Osteocyte (in vitro differentiated cells): Measurements from ENCODE around the gene ELF3. TPM values are rescaled to one million over a fixed set of nuclear protein-coding genes. Genes with fewer than 3 reads are reported as not detected.

Source experiments
- DNase-seq: peaks from one replicate; pipeline ENCODE4 v3.0.0; 2021; ENCODE audit warnings: mixed read lengths; ENCODE audit not compliant: unreplicated experiment; ENCODE audit errors: extremely low spot score
- H3K27ac Mint-ChIP-seq: one replicate; pipeline ENCODE4 v1.8.0; 2021; ENCODE audit warnings: mild to moderate bottlenecking, mixed read lengths; ENCODE audit not compliant: unreplicated experiment
- H3K27me3 Mint-ChIP-seq: one replicate; pipeline ENCODE4 v1.8.0; 2021; ENCODE audit warnings: mixed read lengths; ENCODE audit not compliant: unreplicated experiment
- H3K36me3 Mint-ChIP-seq: one replicate; pipeline ENCODE4 v1.8.0; 2021; ENCODE audit warnings: mixed read lengths; ENCODE audit not compliant: unreplicated experiment
- H3K4me1 Mint-ChIP-seq: one replicate; pipeline ENCODE4 v1.8.0; 2021; ENCODE audit warnings: mixed read lengths; ENCODE audit not compliant: unreplicated experiment
- H3K4me3 Mint-ChIP-seq: one replicate; pipeline ENCODE4 v1.8.0; 2021; ENCODE audit warnings: mild to moderate bottlenecking, moderate library complexity, mixed read lengths; ENCODE audit not compliant: unreplicated experiment
- H3K9me3 Mint-ChIP-seq: one replicate; pipeline ENCODE4 v1.8.0; 2021; ENCODE audit warnings: mixed read lengths; ENCODE audit not compliant: unreplicated experiment
- CTCF ChIP-seq: fragments of 200-600 bp; sonication (generic); IDR thresholded peaks from 2 replicates; pipeline ENCODE4 v1.5.0; 2021; ENCODE audit warnings: antibody characterized with exemption, mild to moderate bottlenecking, moderate library complexity
- total RNA-seq: library from RNA; stranded (reverse); gene quantifications from 2 replicates; pipeline ENCODE4 v1.2.1, GENCODE V29; 2021

ELF3 gene
- total RNA-seq, 1 donor from 2014 or later, result 0.56 TPM

- H3K27ac Mint-ChIP-seq, result no peak overlapping the region
- no peak for TF ChIP-seq CTCF
- no peak for DNase-seq
These were observed 39.8 kb upstream of the ELF3 start for GRCh38 chr1:201970334-201971159.

GRCh38 chr1:201982082-201982622 is 28.2 kb upstream of the ELF3 start:
- DNase-seq, result no peak
- Mint-ChIP-seq H3K4me3 (peak overlapping the region; percentile 88), H3K27me3 (no peaks in the 10 kb centered on the region), H3K36me3 (no peaks in the 10 kb centered on the region), H3K27ac (peak overlapping the region; percentile 80), H3K9me3 (no peaks in the 10 kb centered on the region), H3K4me1 (peaks cover 22% of the 10 kb centered on the region)
- no peak for TF ChIP-seq CTCF

More at GRCh38 chr1:201970334-201971159, 39.8 kb upstream of the ELF3 start:
- H3K36me3 Mint-ChIP-seq, result peaks cover 18% of the 10 kb centered on the region
- H3K9me3 Mint-ChIP-seq, result no peaks in the 10 kb centered on the region
- H3K4me3 Mint-ChIP-seq, result no peak overlapping the region
- no peaks in the 10 kb centered on the region for H3K27me3 Mint-ChIP-seq
- H3K4me1 Mint-ChIP-seq, result no peaks in the 10 kb centered on the region

- H3K4me1 Mint-ChIP-seq, result peaks cover 22% of the 10 kb centered on the region
- peak; percentile 92 for DNase-seq
- peak; percentile 25 for TF ChIP-seq CTCF
- peak within 1 kb of the TSS; percentile 96 for H3K4me3 Mint-ChIP-seq
- H3K36me3 Mint-ChIP-seq, result no peaks in the 10 kb centered on the region
- peak within 1 kb of the TSS; percentile 89 for H3K27ac Mint-ChIP-seq
- H3K9me3 Mint-ChIP-seq, result no peaks in the 10 kb centered on the region
- no peaks in the 10 kb centered on the region for H3K27me3 Mint-ChIP-seq
These were observed 27.6 kb upstream of the ELF3 start, which contains the start of gene RNPEP for GRCh38 chr1:201982623-201983379. RNPEP (plus strand) TSS chr1:201982648; CDS start chr1:201982667, 19 bp downstream.

GRCh38 chr1:201983380-201983805 is 27.0 kb upstream of the ELF3 start:
- TF ChIP-seq CTCF, result no peak
- H3K9me3 Mint-ChIP-seq, result no peaks in the 10 kb centered on the region
- peak overlapping the region; percentile 96 for H3K4me3 Mint-ChIP-seq
- DNase-seq, result no peak
- no peaks in the 10 kb centered on the region for H3K36me3 Mint-ChIP-seq
- H3K27ac Mint-ChIP-seq, result peak overlapping the region; percentile 89
- no peaks in the 10 kb centered on the region for H3K27me3 Mint-ChIP-seq
- H3K4me1 Mint-ChIP-seq, result peaks cover 22% of the 10 kb centered on the region
